ENCODE data around the gene CLEC4G.

GRCh38 chr19:7694499-7694898 lies 37.4 kb downstream of the CLEC4G start:
- TF ChIP-seq CTCF (IDR thresholded peaks at IDR 0.05) = no peak
- no peak for TF ChIP-seq POLR2A (IDR thresholded peaks at IDR 0.05)
- TF ChIP-seq EP300 (IDR thresholded peaks at IDR 0.05) = no peak
